Epithelial cell of esophagus (primary cell): Measurements from ENCODE around the gene CNNM3.

Experiments
- DNase-seq: peaks from one replicate; pipeline ENCODE4 v3.0.0; 2010; ENCODE audit warnings: low read depth
- H3K4me3 ChIP-seq: 2 replicates; pipeline ENCODE4 v1.5.1; 2011; ENCODE audit warnings: mild to moderate bottlenecking, low read length, control low read depth
- TF ChIP-seq, protein P1 (sequence below): IDR thresholded peaks from 2 replicates; pipeline ENCODE4 v1.5.1; 2011; ENCODE audit warnings: low read depth, mild to moderate bottlenecking, low read length, control low read depth, inconsistent platforms; ENCODE audit not compliant: insufficient read depth; ENCODE audit errors: missing control alignments

Gene CNNM3

GRCh38 chr2:96819876-96820511 lies 3.9 kb downstream of the CNNM3 start:
- TF ChIP-seq, protein P1, sequence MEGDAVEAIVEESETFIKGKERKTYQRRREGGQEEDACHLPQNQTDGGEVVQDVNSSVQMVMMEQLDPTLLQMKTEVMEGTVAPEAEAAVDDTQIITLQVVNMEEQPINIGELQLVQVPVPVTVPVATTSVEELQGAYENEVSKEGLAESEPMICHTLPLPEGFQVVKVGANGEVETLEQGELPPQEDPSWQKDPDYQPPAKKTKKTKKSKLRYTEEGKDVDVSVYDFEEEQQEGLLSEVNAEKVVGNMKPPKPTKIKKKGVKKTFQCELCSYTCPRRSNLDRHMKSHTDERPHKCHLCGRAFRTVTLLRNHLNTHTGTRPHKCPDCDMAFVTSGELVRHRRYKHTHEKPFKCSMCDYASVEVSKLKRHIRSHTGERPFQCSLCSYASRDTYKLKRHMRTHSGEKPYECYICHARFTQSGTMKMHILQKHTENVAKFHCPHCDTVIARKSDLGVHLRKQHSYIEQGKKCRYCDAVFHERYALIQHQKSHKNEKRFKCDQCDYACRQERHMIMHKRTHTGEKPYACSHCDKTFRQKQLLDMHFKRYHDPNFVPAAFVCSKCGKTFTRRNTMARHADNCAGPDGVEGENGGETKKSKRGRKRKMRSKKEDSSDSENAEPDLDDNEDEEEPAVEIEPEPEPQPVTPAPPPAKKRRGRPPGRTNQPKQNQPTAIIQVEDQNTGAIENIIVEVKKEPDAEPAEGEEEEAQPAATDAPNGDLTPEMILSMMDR: no peak
- DNase-seq: no peak
- H3K4me3 ChIP-seq: no peak overlapping the region

DNA sequence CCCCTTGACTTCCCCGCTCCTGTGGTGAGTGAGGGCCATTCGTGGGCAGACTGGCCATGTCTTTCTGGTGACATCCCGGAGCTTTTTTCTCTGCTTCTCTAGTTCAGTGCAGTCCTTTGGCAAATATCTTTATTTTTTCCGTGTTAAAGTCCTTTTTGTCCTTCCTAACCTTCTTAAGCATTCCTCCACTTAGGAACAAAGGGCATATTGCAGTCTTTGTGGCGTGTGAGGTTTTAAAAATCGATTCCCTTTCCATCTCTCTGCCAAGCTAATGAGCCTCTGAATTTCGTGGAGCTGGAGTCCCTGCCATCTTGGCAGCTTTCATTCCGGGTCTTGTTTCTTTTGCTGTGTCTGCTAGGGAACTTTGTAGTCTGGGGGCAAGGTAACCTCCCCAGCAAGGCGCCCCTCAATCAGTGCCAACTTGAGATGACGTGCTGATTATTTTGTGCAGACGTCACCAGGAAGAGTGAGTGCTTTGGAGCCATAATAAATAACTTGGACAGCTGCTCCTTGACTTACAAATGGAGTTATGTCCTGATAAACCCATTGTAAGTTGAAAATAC lies 5.1 kb downstream of the CNNM3 start:
- H3K4me3 ChIP-seq: no peak overlapping the region
- no peak for DNase-seq

DNA sequence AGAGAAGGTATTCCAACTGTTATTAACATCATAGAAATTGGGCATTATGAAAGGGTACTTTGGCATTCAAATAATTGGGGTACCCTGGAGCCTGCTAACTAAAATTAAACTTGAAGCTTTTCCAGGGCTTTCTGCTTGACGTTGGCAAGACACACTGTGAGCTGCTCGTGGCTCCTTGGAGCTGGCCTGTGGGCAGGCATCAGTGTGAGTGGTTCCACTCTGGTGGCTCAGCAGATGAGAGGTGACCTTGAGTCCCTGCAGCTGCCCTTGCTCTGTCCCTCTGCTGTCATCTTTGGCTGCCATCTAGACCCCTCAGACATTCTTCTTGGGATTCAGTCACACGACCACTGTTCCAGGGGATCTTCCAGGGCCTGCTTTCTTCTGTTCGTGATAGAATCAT lies 6.7 kb downstream of the CNNM3 start:
- H3K4me3 ChIP-seq: no peak overlapping the region
- no peak for DNase-seq
- TF ChIP-seq, protein P1: no peak

More for the DNA sequence above, 5.1 kb downstream of the CNNM3 start:
- TF ChIP-seq, protein P1: no peak

DNA sequence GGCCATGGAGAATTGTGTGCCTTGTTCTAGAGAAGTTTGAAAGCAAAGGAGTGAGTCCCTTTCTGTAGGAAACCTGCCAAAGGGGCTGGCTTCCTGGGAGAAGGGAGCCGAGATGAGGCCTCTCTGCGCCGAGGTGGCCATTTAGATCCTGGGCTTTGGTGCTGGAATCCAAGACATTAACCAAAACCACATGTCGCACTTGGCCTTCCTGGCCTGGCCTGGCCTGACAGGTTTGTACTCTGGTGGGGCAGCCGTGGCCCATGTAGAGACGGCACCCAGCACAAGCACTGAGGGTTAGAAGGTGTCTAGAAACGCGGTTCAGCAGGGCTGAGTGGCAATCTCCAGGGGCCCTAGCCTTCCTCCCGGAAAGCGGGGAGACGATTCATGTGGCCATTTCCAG lies 7.1 kb downstream of the CNNM3 start:
- TF ChIP-seq, protein P1: no peak
- H3K4me3 ChIP-seq: no peak overlapping the region
- DNase-seq: no peak

DNA sequence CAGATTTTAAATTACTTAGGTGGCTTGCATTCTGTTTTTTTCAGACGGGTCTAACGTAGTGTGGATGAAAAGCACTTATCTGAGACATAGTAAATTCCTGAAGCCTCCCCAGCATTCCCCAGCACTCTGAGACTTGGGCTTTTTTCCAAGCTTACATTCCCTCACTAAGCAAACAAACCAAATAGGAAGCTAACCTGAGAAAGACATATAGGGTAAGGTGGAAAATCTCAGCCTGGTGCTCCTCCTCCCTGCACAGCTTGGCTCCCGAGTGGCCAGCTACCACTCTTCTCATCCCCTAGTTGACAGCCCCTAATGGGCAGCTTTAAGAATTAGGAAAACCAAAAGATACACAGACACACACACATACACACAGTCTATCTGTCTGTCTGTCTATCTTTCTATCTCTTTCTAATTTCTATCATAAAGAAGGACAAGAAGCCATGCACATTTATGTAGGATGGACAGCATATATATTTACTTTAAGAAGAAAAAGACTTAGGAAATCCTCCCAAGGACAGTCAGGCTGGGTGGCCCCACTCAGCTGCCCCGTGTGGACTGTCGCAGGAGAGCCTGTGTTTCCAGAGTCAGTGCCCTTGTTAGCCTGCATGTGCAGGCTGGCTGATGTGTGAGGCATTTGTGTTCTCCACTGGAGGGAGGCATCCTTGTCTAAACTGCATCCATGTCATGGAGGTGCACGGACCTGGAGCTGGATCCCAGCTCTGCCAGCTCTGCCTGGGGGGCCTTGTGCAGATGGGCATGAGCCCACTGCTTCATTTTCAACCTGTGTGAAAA lies 8.2 kb downstream of the CNNM3 start:
- no peak overlapping the region for H3K4me3 ChIP-seq
- DNase-seq: no peak
- TF ChIP-seq, protein P1: no peak

GRCh38 chr2:96825057-96825456 lies 9.0 kb downstream of the CNNM3 start:
- TF ChIP-seq, protein P1: no peak
- H3K4me3 ChIP-seq: no peak overlapping the region
- DNase-seq: no peak
